Activated CD8-positive, alpha-beta T cell treated with anti-CD3 and anti-CD28 coated beads for 36 hours (primary cell): ENCODE data around the gene TFEB. TPM values are rescaled to one million over a fixed set of nuclear protein-coding genes. Genes with fewer than 3 reads are reported as not detected.

Source experiments
- ATAC-seq: fragments of 200-7000 bp; cut with Tn5 transposase; one replicate; pipeline ENCODE4 v1.10.0; 2021; ENCODE audit warnings: mild to moderate bottlenecking, moderate library complexity
- CTCF ChIA-PET: fragments of 350-600 bp; sonication (Branson Sonifier 250); formaldehyde crosslinking; loops from one replicate; lab custom pipeline; 2021; ENCODE audit warnings: antibody characterized with exemption; lab: Charles Lee
- POLR2A ChIA-PET: fragments of 350-600 bp; sonication (Branson Sonifier 250); formaldehyde crosslinking; loops from one replicate; lab custom pipeline; 2021; ENCODE audit warnings: antibody characterized with exemption; lab: Charles Lee
- DNase-seq: peaks from one replicate; pipeline ENCODE4 v3.0.0-alpha.2; 2020
- H3K27ac Mint-ChIP-seq: one replicate; pipeline ENCODE4 v1.8.0; 2021; ENCODE audit warnings: mild to moderate bottlenecking, mixed read lengths
- H3K27me3 Mint-ChIP-seq: one replicate; pipeline ENCODE4 v1.8.0; 2021; ENCODE audit warnings: mixed read lengths
- H3K36me3 Mint-ChIP-seq: one replicate; pipeline ENCODE4 v1.8.0; 2021; ENCODE audit warnings: low read depth, mixed read lengths
- H3K4me1 Mint-ChIP-seq: one replicate; pipeline ENCODE4 v1.8.0; 2021; ENCODE audit warnings: low read depth, mixed read lengths
- H3K4me3 Mint-ChIP-seq: one replicate; pipeline ENCODE4 v1.8.0; 2021; ENCODE audit warnings: mild to moderate bottlenecking, moderate library complexity, mixed read lengths
- H3K9me3 Mint-ChIP-seq: one replicate; pipeline ENCODE4 v1.8.0; 2021; ENCODE audit warnings: mixed read lengths
- intact Hi-C: fragments of 100-400 bp; cut with micrococcal nuclease; formaldehyde crosslinking; loops from one replicate; pipeline ENCODE4 v1.10.0; 2022
- total RNA-seq, 2 experiments: library from RNA; stranded (reverse); gene quantifications; one replicate each; pipeline ENCODE4 v1.2.3, GENCODE V29; 2021
- TF ChIP-seq, protein P1 (sequence below): fragments of 200-600 bp; IDR thresholded peaks from one replicate; pipeline ENCODE4 v1.8.0; 2022; ENCODE audit warnings: antibody characterized with exemption, mild to moderate bottlenecking

TFEB gene
- total RNA-seq, 2 experiments from 2014 or later = 14.6 to 15.9 TPM

DNA sequence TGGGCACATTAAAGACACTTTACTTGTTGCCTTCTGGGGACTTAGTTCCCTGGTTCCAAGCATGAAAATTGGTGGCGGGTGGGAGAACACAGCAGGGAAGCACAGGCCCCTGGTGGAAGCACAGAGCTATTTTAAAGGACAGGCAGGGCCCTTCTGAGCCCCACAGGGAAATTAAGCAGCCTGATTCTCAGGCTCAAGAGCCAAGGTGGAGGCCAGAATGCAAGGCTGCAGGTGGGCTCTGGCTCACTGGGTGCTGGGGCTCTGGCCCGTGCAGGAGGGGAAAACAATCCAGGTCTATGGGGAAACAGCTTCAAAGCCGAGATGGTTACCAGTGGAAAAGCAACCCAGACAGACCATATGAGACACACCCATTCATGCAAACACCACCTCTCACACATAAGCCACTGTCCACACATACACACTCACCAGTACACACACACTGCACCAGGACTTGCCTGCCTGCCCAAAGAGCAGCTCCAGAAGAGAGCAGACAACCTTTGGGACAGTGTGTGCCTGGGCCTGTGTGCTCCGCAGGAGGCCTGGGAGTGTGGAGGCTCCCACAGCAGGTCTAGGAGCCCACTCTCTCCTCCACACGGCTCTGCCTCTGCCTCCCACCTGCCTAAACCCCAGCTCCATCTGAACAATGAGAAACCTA is 30.6 kb downstream of the TFEB start:
- TF ChIP-seq, protein P1, sequence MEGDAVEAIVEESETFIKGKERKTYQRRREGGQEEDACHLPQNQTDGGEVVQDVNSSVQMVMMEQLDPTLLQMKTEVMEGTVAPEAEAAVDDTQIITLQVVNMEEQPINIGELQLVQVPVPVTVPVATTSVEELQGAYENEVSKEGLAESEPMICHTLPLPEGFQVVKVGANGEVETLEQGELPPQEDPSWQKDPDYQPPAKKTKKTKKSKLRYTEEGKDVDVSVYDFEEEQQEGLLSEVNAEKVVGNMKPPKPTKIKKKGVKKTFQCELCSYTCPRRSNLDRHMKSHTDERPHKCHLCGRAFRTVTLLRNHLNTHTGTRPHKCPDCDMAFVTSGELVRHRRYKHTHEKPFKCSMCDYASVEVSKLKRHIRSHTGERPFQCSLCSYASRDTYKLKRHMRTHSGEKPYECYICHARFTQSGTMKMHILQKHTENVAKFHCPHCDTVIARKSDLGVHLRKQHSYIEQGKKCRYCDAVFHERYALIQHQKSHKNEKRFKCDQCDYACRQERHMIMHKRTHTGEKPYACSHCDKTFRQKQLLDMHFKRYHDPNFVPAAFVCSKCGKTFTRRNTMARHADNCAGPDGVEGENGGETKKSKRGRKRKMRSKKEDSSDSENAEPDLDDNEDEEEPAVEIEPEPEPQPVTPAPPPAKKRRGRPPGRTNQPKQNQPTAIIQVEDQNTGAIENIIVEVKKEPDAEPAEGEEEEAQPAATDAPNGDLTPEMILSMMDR = no peak
- Mint-ChIP-seq H3K27ac (no peak overlapping the region), H3K4me1 (peaks cover 34% of the 10 kb centered on the region), H3K4me3 (no peak overlapping the region), H3K27me3 (no peaks in the 10 kb centered on the region), H3K9me3 (no peaks in the 10 kb centered on the region), H3K36me3 (peaks cover 9% of the 10 kb centered on the region)
- intact Hi-C loops = no loop called here
- POLR2A ChIA-PET = interaction anchor here (0.9 to 1.2 kb wide), 4 partner anchors 11 to 144 kb away, joined by 3 read pairs; no protein-coding TSS in a partner anchor
- DNase-seq (no peak), ATAC-seq (no peak)
- CTCF ChIA-PET = interaction anchor here (0.9 to 4.0 kb wide), 13 partner anchors 11 to 336 kb away, joined by 3 to 30 read pairs (median 6); partner anchors contain the start of genes TFEB and TOMM6

DNA sequence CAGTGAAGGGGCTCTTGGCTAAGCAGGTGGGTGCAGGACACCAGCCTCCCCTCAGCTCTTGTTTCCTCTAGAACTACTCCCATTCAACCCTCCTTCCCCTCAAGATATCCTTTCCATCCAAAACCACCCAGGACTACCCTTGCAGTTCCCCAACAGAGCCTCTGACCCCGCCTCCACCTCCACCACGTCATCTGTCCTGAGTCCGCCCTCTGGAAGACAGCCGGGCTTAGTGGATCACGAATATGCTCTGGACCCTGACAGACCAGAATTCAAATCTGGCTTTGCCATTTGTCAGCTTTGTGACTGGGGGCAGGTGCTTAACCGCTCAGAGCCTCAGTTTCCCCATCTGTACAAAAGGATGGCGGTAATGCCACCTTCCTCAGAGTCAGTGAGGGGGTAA is 31.4 kb downstream of the TFEB start:
- Mint-ChIP-seq H3K4me1 (peaks cover 34% of the 10 kb centered on the region), H3K36me3 (peaks cover 4% of the 10 kb centered on the region), H3K27ac (no peak overlapping the region), H3K27me3 (no peaks in the 10 kb centered on the region), H3K4me3 (no peak overlapping the region), H3K9me3 (no peaks in the 10 kb centered on the region)
- intact Hi-C loops = no loop called here
- ChIA-PET POLR2A (interaction anchor here (1.1 kb wide), 1 partner anchor 12 kb away, joined by 3 read pairs; no protein-coding TSS in a partner anchor), CTCF (interaction anchor here (3.6 to 4.0 kb wide), 2 partner anchors 12 to 30 kb away, joined by 29 to 30 read pairs; partner anchors contain the start of gene TFEB)
- TF ChIP-seq, protein P1 = no peak
- ATAC-seq (no peak), DNase-seq (no peak)

DNA sequence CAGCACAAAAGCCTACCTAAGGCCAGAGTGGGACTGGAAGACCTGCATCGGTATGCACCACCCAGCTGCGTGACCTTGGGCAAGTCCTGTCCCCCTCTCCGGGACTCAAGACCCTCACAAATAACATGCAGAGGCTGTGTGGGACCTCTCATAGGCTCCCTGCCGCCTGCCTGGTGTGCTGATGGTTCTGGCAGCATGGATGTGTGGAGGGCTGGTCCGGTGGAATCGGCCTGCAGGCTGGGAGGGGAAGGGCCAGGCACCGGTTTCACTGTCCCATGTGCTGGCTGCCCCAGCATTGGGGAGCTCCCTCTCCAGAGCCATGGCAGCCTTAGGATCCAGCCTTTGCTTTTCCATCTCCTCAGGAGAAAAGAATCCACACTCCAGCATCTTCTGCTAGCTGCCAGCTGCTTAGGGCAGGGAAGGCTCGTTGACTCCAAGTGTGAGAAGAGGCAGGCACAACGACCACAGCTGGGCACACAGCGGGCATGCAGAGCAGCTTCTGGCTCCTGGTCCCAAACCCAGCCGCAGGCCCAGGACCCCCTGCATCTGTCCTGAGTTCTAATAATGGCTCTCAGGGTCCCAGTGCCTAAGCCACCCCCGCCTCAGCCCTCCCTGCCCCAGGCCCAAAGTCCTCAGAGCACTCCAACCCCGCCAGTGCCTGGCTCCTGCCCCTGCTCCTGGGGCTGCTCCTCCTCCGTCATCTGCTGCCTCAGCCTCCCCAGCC is 32.5 kb downstream of the TFEB start:
- Mint-ChIP-seq H3K36me3 (no peaks in the 10 kb centered on the region), H3K9me3 (no peaks in the 10 kb centered on the region), H3K4me1 (peaks cover 26% of the 10 kb centered on the region), H3K27me3 (no peaks in the 10 kb centered on the region), H3K4me3 (no peak overlapping the region), H3K27ac (no peak overlapping the region)
- TF ChIP-seq, protein P1 = no peak
- ChIA-PET POLR2A (no interaction called here), CTCF (no interaction called here)
- intact Hi-C loops = no loop called here
- DNase-seq (no peak), ATAC-seq (no peak)

GRCh38 chr6:41702089-41702745 is 33.2 kb downstream of the TFEB start:
- Mint-ChIP-seq H3K9me3 (no peaks in the 10 kb centered on the region), H3K4me3 (no peak overlapping the region), H3K36me3 (no peaks in the 10 kb centered on the region), H3K4me1 (peaks cover 19% of the 10 kb centered on the region), H3K27ac (no peak overlapping the region), H3K27me3 (no peaks in the 10 kb centered on the region)
- POLR2A ChIA-PET = no interaction called here
- ATAC-seq = no peak
- TF ChIP-seq, protein P1 = no peak
- intact Hi-C loops = no loop called here
- no peak for DNase-seq
- CTCF ChIA-PET = no interaction called here
